ENCODE results near the gene POLN.

POLN gene

DNA sequence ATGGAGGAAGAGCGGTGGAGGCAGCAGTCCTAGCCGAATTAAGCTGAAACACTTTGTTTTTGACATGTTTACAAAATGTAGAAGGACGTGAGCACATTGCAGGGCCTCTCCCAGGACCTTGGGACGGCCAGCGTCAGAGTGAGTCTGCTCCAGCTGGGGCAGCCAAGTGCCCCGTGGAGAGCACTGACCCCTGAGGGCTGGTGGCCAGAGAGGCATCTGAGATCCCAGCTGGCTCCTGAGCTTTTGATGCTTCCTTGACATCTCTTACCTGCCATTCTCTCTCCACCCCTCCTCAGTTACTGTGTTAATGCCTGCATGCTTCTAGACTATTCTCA is 158.1 kb downstream of the POLN start:
- no peak overlapping the region for H3K27ac ChIP-seq
- TF ChIP-seq, protein P1, sequence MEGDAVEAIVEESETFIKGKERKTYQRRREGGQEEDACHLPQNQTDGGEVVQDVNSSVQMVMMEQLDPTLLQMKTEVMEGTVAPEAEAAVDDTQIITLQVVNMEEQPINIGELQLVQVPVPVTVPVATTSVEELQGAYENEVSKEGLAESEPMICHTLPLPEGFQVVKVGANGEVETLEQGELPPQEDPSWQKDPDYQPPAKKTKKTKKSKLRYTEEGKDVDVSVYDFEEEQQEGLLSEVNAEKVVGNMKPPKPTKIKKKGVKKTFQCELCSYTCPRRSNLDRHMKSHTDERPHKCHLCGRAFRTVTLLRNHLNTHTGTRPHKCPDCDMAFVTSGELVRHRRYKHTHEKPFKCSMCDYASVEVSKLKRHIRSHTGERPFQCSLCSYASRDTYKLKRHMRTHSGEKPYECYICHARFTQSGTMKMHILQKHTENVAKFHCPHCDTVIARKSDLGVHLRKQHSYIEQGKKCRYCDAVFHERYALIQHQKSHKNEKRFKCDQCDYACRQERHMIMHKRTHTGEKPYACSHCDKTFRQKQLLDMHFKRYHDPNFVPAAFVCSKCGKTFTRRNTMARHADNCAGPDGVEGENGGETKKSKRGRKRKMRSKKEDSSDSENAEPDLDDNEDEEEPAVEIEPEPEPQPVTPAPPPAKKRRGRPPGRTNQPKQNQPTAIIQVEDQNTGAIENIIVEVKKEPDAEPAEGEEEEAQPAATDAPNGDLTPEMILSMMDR (conservative IDR thresholded peaks at IDR 0.05): no peak

DNA sequence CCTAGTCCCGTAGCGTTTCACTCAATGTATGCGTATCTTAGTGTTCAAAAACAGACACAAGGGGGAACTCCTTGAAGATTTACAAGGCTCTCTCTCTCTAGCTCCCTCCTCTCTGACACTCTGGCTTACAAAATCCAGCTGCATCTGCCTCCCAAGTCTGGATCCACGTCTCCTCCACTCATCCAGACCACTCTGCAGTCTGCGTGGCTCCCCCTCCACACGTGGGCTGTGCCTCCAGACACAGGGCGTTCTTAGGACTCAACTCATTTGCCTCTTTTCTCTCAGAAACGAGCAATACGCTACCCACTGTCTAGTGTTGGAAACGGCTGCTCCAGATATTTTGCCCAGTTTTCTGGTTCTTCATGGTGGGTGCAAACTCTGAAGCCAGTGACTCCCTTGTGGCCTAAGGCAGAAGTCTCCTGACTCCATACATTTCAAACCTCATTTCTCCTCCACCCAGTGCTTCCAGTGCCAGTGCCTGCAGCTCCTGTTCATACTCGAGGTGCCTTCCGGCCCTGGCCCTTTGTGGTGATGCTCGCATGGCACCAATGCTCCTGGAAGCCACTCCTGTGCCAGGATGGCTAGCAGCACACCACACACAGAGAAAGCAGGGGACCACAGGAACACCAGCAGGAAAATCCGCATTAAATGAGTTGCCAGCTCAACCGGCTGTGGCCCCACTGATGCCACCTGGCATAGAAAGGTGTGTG is 158.7 kb downstream of the POLN start:
- TF ChIP-seq, protein P1 (conservative IDR thresholded peaks at IDR 0.05): no peak

GRCh38 chr4:2082627-2083026 is 159.3 kb downstream of the POLN start:
- TF ChIP-seq, protein P1 (conservative IDR thresholded peaks at IDR 0.05): no peak
- H3K27ac ChIP-seq: no peak overlapping the region

More for the DNA sequence above, 158.7 kb downstream of the POLN start:
- H3K27ac ChIP-seq: no peak overlapping the region

GRCh38 chr4:2082118-2082517 is 159.8 kb downstream of the POLN start:
- H3K27ac ChIP-seq: no peak overlapping the region
- TF ChIP-seq, protein P1 (conservative IDR thresholded peaks at IDR 0.05): no peak

DNA sequence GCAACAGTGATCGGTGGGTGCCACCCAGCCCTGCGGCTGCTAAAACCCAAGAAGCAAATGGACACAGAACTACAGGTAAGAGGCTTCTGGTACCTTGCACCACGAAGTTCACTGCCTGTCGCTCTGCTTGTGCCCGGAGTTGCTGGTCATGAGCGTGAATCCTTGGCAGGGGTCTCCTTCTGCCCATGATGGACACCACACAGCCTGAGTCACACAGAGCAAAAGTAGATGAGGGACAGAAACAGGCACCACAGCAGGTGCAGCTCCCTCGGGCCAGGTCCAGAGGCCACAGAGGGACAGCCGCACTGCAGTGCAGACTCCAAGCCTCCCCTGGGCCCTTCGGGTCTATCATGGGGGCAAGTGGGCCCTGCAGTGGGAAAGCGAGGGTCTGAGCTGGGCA is 160.4 kb downstream of the POLN start:
- TF ChIP-seq, protein P1 (conservative IDR thresholded peaks at IDR 0.05): no peak
- no peak overlapping the region for H3K27ac ChIP-seq

GRCh38 chr4:2080429-2081300 is 161.3 kb downstream of the POLN start:
- no peak overlapping the region for H3K27ac ChIP-seq
- TF ChIP-seq, protein P1 (conservative IDR thresholded peaks at IDR 0.05): no peak

DNA sequence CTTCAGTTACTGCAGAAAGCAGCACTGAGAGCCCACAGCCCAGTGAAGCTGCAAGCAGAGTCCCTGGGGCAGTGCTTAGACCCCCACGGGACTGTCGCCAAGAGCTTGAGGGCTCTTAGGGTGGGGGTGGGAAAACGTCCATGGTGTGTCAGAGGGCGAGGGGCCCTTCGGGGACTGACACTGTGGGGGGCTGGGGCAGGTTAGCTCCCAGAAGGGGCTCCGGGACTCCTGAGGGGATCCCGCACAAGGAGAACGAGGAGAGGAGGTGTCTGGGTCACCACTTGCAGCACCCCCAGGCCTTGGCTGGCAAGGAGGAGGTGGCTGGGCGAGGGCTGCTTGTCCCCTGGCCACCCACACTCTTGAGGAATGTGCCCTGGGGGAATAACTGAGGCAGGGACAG is 162.0 kb downstream of the POLN start:
- H3K27ac ChIP-seq: no peak overlapping the region
- TF ChIP-seq, protein P1 (conservative IDR thresholded peaks at IDR 0.05): no peak
